Smooth muscle cell of trachea (primary cell): ENCODE results near the gene SLC10A1. TPM values are rescaled to one million over a fixed set of nuclear protein-coding genes. Genes with fewer than 3 reads are reported as not detected.

Source experiments
- total RNA-seq: library from RNA; depleted of rRNA; stranded (reverse); fragments of >200 nt; gene quantifications from 2 replicates; pipeline ENCODE4 v1.2.1, GENCODE V29; 2014

The SLC10A1 gene
- total RNA-seq = not detected in 2 replicates

DNA sequence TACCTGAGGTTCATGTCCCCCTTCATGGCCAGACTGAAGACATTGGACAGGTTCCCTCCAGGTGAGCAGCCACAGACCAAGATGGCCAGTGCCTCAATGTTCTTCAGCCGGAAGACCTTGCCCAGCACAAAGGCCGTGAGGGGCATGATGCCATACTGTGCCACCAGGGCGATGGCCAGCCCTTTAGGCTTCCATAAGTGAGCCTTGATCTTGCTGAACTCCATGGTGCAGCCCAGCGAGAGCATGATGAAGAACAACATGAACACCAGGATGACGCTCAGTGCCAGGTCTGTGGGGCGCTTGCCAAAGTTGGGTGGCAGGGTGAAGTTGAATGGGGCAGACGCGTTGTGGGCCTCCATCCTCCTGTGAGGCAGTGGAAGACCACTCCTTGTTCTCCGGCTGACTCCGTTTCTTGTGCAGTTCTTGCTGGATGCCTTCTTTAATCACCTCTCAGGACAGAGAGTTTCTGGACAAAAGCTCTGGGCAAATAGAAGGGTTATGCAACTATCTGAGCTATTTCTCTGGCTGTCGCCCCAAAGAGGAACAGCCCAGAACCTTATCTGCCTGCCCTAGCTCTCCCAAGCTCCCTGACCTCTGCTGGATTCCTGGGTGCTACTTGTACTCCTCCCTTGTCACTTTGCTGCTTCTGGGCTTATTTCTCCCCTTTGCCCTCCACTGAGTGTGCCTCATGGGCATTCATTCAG, at the start of gene SLC10A1:
Gene SLC10A1 (minus strand): TSS at position 445 of the 704 bp plus-strand sequence. CDS start 86 bp downstream, at position 359.

DNA sequence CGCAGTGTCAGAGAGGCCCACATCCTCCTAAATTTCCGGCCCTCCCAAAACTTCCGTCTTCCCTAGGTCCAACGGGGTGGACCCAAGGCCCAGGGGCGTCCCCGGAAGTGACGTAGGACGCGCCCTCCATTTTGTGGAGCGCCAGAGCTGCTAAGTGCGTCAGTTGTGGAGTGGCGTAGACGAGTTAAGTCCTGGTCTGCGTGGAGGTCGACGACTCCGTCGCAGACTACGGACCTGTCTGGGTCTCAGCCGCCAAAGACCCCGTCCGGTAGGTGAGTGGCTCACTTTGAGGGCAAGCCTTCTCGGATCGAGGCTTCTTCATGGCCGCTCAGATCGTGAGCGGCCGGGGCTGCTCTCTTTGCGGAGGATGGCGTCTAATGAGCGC, 30.1 kb downstream of the SLC10A1 start, which contains the start of gene SRSF5:
Gene SRSF5 (plus strand): TSS at position 159 of the 385 bp plus-strand sequence. CDS start 1,015 bp downstream, outside the sequence.

Other genes starting within 250 kb of the SLC10A1 start
- under 0.01 TPM in 2 replicates for gene CCDC177, start 222.4 kb downstream of the SLC10A1 start, total RNA-seq
- 6.8 and 7.0 TPM in 2 replicates for gene SUSD6, start 185.6 kb downstream of the SLC10A1 start, total RNA-seq
- gene SRSF5, start 30.1 kb downstream of the SLC10A1 start, total RNA-seq = 135 and 268 TPM in 2 replicates
- 0.17 and 1.7 TPM in 2 replicates for gene SMOC1, start 82.2 kb upstream of the SLC10A1 start, total RNA-seq